Erythroblast (primary cell): Measurements from ENCODE around the gene CYP46A1.
"Not testable (repeated sequence)": the region's sequence is repeated elsewhere in the genome, so short reads cannot be mapped to it uniquely, and the experiment has no call there.

Experiments
- DNase-seq, 2 experiments: peaks; one replicate each; lab custom pipeline; 2025; lab: John Stamatoyannopoulos, UW
- GATA1 ChIP-seq: IDR thresholded peaks from 2 replicates; pipeline ENCODE4 v1.6.1; 2011; ENCODE audit warnings: low read depth, mild to moderate bottlenecking, control low read depth, low read length, moderate library complexity
- POLR2A ChIP-seq: IDR thresholded peaks from 2 replicates; pipeline ENCODE4 v1.6.1; 2011; ENCODE audit warnings: mild to moderate bottlenecking, low read length

The CYP46A1 gene

DNA sequence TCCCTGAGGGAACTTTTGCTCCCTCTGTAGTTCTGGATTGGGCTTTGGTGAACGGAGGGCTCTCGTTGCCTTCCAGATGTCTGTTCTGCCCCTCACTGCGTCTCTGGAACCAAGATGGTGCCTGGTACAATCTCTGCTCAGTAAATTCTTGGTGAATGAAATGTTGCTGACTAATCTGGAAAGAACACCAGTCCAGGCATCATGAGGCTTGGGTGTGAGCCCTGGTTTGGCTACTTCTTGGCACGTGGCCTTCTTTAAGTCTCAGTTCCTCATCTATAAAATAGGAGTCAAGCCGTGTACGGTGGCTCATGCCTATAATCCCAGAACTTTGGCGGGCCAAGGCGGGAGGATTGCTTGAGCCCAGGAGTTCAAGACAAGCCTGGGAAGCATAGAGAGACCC, 34.9 kb upstream of the CYP46A1 start:
- no peak for TF ChIP-seq GATA1
- TF ChIP-seq POLR2A, result no peak
- no peak for DNase-seq

GRCh38 chr14:99649643-99650042, 34.5 kb upstream of the CYP46A1 start:
- no peak for DNase-seq
- TF ChIP-seq POLR2A (no peak), GATA1 (no peak)

DNA sequence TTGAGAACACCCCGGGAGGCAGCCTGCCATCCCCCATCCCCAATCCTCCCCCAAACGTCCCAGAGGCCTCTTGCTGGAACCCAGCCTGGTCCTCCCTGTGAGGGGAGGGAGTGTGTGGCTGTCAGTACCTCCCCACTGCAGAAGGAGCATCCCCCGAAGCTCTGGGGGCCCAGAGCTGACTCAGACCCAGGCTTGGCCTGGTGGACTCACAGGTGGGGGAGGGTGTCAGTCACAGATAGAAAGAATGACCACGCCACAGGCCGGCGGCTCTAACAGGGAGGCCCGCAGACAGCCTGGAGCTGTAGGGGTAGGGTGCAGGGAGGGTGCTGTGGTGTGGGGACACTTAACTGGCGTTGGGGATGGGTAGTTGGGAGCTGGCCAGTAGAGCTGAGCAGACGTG, 33.9 kb upstream of the CYP46A1 start:
- no peak for DNase-seq
- TF ChIP-seq GATA1 (no peak), POLR2A (no peak)

GRCh38 chr14:99651953-99652746, 31.9 kb upstream of the CYP46A1 start:
- DNase-seq, result no peak
- TF ChIP-seq GATA1 (no peak), POLR2A (no peak)

- TF ChIP-seq POLR2A (no peak), GATA1 (no peak)
- DNase-seq, result no peak
Measured at GRCh38 chr14:99654235-99654985, 29.7 kb upstream of the CYP46A1 start.

DNA sequence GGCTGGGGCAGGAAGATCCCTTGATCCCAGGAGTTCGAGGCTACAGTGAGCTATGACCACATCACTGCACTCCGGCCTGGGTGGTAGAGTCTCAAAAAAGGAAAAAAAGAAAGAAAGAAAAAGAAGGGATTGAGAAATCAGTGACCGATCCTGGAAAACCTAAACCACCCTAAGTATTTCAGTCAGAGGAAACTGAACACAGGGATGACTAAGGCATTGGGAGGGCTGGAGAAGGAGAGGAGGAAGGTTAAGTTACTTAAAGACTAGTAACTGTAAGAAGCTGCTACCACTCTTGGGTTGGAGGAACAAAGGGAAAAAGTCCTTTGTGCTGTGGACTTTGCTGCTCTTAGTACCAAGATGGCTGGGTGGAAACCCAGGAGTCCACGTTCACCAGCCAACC, 28.6 kb upstream of the CYP46A1 start:
- DNase-seq, result no peak
- TF ChIP-seq GATA1, result no peak
- no peak for TF ChIP-seq POLR2A

GRCh38 chr14:99656171-99656570, 27.9 kb upstream of the CYP46A1 start:
- no peak for TF ChIP-seq POLR2A
- TF ChIP-seq GATA1, result no peak
- DNase-seq, result no peak

GRCh38 chr14:99657645-99658155, 26.4 kb upstream of the CYP46A1 start:
- no peak for TF ChIP-seq POLR2A
- TF ChIP-seq GATA1, result no peak
- no peak for DNase-seq

- TF ChIP-seq POLR2A, result no peak
- no peak for TF ChIP-seq GATA1
- DNase-seq, result no peak
Measured at GRCh38 chr14:99658218-99658845, 25.8 kb upstream of the CYP46A1 start.

DNA sequence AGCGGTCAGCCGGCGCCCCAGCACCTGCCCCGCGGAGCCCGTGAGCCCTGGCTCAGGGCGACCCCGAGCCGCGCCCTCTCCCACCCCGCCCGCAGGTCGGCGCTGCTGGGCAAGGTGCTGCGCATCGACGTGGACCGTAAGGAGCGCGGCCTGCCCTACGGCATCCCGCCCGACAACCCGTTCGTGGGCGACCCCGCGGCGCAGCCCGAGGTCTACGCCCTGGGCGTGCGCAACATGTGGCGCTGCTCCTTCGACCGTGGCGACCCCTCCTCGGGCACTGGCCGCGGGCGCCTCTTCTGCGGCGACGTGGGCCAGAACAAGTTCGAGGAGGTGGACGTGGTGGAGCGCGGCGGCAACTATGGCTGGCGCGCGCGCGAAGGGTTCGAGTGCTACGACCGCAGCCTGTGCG, 24.8 kb upstream of the CYP46A1 start:
- DNase-seq, result no peak
- no peak for TF ChIP-seq GATA1
- no peak for TF ChIP-seq POLR2A

DNA sequence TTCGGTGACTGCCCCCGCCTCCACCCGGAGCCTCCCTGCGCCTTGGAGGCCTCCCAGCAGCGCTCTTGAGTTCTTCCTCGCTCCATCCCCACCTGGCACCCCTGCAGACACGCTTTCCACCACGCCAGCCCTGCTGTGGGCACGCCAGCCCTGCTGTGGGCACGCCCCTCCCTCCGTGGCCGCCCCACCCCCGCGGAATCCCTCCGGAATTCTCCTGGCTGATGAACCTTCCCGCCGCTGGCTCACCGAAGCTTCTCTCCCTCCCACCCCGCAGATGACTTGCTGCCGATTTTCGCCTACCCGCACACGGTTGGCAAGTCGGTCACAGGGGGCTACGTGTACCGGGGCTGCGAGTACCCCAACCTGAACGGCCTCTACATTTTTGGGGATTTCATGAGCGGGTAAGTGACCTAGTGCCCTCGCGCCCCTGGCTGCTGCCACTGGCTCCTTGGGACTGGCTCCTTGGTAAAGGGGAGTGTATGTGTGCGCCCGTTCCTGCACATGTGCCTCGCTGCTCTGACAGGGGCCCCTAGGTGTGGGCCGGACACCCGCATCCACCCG, 24.0 kb upstream of the CYP46A1 start:
- no peak for DNase-seq
- no peak for TF ChIP-seq GATA1
- no peak for TF ChIP-seq POLR2A

DNA sequence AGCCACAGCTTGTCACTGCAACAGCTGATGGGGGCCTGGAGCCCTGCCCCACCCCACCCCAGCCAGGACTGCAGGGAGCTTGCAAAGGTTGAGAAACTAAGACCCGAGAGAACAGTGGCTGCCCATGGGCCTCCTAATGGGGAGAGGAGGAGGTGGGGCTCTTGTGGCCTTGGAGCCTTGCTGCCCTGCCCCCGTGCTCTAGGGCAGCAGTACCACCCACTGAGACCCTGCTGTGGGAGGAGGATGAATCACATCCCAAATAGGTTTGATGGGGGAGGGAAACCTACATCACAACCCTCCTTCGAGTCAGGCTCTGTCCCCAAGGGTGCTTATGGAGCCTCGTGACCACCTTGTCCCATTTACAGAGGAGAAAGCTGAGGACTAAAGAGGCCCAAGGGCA, 23.3 kb upstream of the CYP46A1 start:
- no peak for DNase-seq
- no peak for TF ChIP-seq GATA1
- TF ChIP-seq POLR2A, result no peak

DNA sequence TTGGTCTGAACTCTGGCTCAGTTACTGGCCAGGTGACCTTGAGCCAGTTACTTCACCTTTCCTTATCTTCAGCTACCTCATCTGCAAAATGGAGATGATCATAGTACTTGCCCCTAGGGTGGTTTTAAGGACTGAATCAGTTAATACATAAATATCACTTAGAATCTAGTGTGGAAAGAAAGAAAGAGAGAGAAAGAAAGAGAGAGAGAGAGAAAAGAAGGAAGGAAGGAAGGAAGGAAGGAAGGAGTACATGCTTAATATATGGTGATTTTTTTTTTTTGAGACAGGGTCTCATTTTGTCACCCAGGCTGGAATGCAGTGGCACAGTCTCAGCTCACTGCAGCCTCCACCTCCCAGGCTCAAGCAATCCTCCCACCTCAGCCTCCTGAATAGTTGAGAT, 22.9 kb upstream of the CYP46A1 start:
- DNase-seq, result not testable (repeated sequence)

DNA sequence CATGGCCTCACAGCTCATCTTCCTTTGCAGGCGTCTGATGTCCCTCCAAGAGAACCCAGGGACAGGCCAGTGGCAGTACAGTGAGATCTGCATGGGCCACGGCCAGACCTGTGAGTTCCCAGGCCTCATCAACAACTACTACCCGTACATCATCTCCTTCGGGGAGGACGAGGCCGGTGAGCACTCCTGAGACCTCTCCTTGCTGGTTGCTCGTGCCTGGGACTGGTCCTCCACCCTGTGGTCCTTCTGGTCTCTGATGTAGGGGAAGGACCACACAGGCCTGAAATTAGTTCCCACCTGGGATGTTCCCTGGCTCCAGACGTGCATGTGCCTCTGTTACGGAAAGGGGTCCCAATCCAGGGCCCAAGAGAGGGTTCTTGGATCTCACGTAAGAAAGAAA, 21.3 kb upstream of the CYP46A1 start:
- TF ChIP-seq GATA1 (no peak), POLR2A (no peak)
- DNase-seq, result no peak
